HG03135 (cell line): ENCODE data around the gene OTOF.

Source experiments
- ATAC-seq: cut with Tn5 transposase; IDR thresholded peaks from one replicate; pipeline ENCODE4 v1.9.1; 2021; ENCODE audit warnings: mild to moderate bottlenecking, moderate library complexity; ENCODE audit not compliant: unreplicated experiment

Gene OTOF

GRCh38 chr2:26503231-26503880, 25.4 kb upstream of the OTOF start:
- no peak for ATAC-seq

DNA sequence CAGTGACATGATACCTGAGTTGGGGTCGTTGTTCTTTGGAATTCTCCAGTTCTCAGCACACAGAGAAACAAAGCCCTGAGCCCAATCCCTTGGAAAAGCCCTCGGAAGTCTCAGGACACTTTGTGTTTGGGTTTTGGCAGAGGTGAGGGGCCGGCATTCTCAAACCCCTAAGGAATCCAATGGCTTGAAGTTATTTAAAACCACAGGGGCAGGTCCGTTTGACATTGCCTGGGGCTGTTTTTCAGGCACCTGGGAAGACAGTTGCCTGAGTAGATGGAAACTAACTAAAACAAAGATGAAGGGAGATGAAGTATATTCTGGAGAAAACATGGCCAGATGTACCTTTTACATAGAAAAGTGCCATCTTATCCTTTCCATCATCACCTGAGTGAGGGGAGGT, 22.5 kb upstream of the OTOF start:
- ATAC-seq: no peak

DNA sequence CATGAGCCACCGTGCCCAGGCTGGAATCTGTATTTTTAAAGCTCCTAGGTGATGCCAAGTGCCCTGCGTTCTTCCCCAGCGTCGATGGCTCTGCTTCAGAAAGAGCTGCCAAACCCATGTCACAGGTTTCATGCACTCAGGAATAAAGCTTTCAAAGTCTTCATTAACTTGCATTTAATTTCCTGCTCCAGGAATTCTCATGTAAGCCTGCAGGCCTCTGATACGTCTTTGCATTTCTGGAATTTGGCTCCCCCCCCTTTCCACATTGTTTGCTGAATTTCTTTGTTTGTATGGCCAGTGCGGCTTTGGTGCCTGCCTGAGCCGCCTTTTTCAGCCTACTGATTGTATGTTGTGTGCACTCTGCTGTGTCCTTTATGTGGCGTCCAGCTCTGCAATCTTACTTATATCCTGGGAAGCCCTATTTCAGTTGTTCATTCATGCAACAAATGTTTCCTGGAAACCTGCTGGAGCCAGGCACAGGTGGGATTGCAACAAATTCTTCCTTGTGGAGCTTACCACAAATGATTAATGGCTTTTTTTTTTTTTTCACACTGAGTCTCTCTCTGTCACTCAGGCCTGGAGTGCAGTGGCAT, 17.9 kb upstream of the OTOF start:
- ATAC-seq: no peak

DNA sequence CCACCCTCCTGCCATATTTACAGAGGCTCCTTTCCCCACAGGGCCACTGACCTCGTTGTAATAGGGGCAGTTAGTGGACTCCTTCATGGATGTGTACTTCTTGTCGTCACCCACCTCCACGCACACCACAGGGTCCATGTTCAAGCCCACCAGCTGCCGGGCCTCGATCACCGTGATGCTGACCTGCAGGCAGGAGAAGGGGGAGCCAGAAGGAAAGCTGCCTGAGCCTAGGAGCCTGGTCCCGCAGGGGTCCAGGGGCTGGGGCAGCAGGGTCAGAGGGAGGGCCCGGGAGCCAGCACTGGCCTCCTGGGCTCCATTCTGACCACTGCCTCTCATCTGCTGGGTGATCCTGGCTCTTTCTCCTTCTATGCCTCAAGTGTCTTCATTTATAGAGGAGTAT, 17.0 kb upstream of the OTOF start:
- ATAC-seq: no peak

DNA sequence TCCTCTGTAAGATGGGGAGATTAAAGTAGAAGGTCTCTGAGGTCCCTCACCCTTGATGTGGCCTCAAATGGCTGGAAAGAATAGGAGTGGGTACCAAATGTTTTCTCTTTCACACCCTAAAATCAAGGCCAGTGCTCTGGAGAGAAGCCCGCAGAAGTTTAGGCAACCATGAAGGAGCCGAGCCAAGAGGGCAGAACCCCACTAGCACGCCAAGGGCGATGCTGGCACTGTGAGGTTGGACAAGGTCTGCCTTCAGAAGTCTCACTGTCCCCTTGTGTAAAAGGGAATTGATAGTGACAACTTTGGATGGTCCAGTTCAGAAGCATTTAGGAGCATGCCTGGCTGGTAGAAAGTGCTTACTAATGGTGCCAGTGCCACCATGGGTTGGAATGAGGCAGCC, 16.3 kb upstream of the OTOF start:
- ATAC-seq: no peak

- no peak for ATAC-seq
Observed at GRCh38 chr2:26493566-26493965, 15.6 kb upstream of the OTOF start.

GRCh38 chr2:26492749-26493515, 15.0 kb upstream of the OTOF start:
- no peak for ATAC-seq

GRCh38 chr2:26491563-26492167, 13.7 kb upstream of the OTOF start:
- ATAC-seq: no peak

- no peak for ATAC-seq
Observed at GRCh38 chr2:26489213-26489850, 11.4 kb upstream of the OTOF start.

DNA sequence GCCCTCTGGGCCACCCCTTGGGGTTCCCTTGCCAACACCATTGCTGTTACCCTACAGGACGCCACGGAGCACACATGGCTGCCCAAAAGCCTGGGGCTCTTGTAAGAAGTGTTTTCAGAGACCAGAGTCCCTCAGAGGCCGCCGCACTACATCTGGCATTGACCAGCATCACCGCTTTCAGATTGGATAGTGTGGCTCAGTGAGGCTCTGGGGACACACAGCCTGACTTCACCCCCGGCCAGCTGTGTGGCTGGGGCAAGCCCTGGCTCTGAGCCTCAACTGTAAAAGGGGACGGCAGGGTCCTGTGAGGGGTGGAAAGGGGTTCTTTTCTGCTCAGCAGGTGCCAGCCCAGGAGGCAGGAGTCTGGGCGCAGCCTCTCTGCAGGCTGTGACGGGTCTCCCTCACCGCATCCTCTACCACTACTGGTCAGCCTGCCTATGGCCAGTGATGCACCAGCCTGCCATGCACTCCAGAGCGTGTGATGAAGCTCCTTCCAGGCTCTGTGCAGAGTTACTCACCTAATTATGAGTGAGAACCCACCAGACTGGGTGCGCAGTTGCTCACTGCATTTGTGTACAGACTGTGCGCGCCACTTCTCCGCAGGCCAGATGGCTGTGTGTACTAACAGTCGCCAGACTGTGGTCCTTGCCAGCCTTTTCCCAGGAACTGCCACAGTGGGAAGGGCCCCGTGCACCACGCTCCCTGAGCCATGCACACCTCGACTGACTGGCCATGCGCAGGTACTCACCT, 10.7 kb upstream of the OTOF start:
- ATAC-seq: no peak

DNA sequence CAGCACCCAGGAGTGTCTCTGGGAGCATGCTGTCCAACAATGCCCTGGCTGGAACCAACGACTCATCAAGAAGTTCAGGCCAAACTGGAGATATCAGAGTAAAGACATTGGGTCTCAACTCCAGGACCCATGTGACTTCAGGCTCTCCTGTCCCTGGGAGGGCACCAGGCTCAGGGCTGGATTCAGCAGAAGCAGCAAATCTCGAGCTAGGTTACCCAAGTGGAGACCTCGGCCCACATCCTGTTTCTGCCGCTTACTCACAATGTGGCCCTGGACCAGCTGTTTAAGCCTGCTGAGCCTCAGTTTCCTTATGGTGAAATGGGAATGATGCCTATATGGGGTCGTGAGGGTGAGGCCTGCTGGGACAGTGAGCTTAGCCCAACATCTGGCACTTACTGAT, 9.3 kb upstream of the OTOF start:
- ATAC-seq: no peak

DNA sequence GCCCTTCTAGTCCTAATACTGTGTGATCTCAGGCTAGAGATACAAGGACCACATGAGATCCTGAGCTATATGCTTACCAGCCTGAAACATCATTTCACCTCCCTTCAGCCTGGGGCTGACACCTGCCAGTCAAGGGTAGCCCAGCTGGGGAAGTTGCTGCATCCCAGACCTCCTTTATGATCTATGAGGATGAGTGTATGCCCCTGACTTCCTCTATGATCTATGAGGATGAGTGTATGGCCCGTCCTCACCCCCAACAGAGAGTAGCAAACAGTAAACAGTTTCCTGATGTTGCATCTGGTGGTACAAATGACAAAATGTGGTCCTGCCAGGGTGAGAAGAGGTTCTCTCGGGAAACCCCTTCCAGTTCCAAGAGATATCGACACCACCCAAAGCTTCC, 8.9 kb upstream of the OTOF start:
- ATAC-seq: no peak

DNA sequence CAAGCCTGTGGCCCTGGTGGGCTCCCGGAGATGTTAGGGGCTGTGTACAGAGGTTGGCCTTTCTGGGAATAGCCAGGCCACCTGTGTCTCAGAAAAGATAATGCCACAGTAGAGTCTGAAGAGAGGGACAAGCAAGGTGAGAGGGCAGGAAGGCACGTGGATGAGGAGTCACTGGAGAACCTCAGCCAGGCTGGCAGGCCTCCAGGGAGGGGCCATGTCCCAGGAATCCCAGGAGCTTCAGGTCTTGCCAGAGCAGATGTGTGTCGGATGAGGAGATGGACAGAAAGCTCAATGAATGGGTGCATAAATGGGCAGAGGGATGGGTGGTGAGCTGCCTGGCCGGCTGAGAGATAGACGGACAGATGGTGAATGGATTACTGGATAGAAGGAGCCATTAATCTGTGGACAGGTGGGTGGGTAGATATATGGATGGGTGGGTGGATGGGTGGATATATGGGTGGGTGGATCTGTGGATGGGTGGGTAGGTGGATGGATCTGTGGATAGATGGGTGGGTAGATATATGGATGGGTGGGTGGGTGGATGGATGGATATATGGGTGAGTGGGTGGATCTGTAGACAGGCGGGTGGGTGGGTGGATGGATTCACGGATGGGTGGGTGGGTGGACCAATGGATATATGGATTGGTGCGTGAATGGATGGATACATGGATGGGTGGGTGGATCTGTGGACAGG, 7.9 kb upstream of the OTOF start:
- no peak for ATAC-seq

DNA sequence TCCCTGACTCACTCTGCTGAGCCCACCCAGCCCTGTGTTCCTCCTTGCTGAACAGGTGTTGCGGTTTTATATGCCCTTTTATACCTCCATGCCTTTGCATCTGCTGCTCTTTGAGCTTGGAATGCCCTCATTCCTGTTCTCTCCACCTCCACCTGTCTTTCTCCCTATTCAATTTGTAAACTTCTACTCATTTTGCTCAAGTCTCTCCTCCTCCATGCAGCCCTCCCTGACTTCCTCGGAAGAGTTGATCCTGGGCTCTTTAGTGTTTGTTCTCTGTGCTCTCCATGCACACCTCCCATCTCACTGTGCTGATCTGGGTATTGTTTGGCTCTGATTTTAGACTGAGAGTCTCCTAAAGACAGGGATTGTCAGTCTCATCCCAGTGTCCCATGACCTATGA, 7.2 kb upstream of the OTOF start:
- no peak for ATAC-seq

DNA sequence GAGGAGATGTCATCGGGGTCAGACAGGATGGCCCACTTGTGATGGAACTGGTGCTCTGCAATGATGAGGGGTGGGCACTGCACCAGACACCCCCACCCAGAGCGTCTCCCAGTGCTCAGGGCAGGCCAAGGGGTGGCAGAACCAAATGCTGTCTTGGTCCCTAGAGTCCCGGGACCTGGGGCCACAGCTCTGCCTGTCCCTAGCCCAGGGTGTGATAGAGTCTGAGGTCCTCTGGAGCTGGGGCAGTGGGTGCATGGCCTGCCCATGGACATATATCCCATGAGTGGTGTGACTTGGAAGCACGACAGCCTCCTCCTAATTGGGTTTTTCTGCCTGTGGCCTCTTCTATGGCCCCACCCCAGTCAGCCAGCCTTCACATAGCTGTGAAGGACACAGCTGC, 6.7 kb upstream of the OTOF start:
- ATAC-seq: no peak

DNA sequence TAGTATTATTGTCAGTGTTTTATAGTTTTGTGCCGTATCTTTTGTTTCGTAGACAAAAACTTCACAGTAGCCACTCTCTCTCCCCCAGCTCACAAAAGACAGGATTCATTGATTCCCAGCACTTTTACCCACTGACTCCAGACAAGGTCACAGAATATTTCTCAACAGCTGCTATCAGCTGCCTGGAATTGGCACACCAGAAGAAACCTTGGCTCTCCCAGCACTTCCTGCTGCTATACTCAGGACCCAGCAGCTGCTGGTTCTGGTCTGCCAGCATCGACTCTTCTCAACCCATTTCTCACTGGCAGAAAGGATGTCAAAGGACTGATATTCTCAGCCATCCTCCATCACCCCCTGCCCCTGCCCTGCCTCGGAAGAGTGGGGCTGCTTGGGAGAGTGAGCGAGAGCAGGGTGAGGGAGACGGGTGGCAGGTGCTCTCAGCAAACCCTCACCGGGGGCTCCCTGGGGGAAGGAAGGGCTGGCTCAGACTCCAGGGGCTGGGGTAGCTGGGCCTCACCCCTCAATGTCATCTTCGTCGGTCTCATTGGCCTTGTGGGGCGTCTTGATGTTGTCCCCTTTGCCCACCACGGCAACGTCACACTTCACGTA, 6.1 kb upstream of the OTOF start:
- ATAC-seq: no peak

DNA sequence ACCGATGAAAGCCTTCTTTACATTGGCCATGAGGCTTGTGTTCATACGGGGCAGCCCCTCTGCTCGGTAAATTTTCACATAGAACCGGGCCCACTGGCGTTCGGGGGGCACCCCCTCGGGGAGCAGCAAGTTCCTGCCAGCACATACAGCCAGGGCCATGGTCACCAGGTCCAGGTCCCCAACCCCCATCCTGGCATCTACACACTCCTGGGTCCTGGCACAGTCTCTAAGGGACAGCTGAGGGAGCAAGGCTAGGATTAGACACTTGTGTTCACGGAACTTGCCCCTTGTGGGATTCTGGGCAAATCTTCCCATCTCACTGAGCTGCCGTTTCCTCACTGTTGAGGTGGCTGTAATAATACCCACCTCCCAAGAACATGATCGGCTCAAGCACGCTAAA, 5.6 kb upstream of the OTOF start:
- ATAC-seq: no peak

DNA sequence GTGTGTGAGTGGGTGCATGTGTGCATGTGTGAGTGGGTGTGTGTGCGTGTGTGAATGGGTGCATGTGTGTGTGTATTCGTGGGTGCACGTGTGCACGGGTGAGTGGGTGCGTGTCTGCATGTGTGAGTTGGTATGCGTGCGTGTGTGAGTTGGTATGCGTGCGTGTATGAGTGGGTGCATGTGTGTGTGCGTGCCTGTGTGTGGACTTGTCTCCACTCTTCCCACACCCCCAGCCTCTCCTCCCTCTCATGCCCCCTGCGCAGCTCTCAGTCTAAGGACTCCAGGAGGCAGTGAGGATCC, 5.1 kb upstream of the OTOF start:
- no peak for ATAC-seq

- no peak for ATAC-seq
Observed at GRCh38 chr2:26482211-26483026, 4.5 kb upstream of the OTOF start.
